ENCODE results near the gene MAML2. TPM values are rescaled to one million over a fixed set of nuclear protein-coding genes. Genes with fewer than 3 reads are reported as not detected.
A peak's percentile ranks its signal among the peaks of the same experiment; 100 is the strongest.

The MAML2 gene
- total and polyA plus RNA-seq, 9 of the 15 experiments (the other 6 are each of a cell fraction or from before 2014, with no cell fraction given): 0.79 to 6.8 (median 4.8) TPM

GRCh38 chr11:96277696-96278038, 65.3 kb downstream of the MAML2 start:
- in situ Hi-C loops (cut with MboI): no loop called here
- no TSS peak for BruUV-seq (replicated peaks)
- H3K9me3 ChIP-seq (replicated peaks; ENCODE audit: control insufficient read depth, insufficient read depth, low read depth, low read length): no peaks in the 10 kb centered on the region
- H3K4me2 ChIP-seq (ENCODE audit: insufficient read depth, low read length): no peak overlapping the region
- H3K79me2 ChIP-seq (ENCODE audit: control insufficient read depth, insufficient read depth, low read length): no peaks in the 10 kb centered on the region; the same call in 2 of the 3 replicates
- H3K4me3 ChIP-seq: no peak overlapping the region
- no peaks in the 10 kb centered on the region for H4K20me1 ChIP-seq (replicated peaks; ENCODE audit: control insufficient read depth, insufficient read depth, low read length)
- ChIA-PET CTCF (ENCODE audit: low intra/inter-chr PET ratio) (no interaction called here), POLR2A (no interaction called here)
- no peaks in the 10 kb centered on the region for H3K27me3 ChIP-seq (ENCODE audit: control insufficient read depth in 2 of 2, insufficient read depth in 2 of 2, low read length in 2 of 2)
- H3K27ac ChIP-seq (ENCODE audit: extremely low read depth, low read depth, low read length): no peak overlapping the region
- H3K9ac ChIP-seq (ENCODE audit: insufficient read depth in 1 of 2, low read depth in 2 of 2, low read length in 2 of 2): no peak overlapping the region
- peak; percentile 97 for TF ChIP-seq ZKSCAN1 (IDR thresholded peaks at IDR 0.05; ENCODE audit: low read depth, low read length)
- TF ChIP-seq ELF1 (tag; IDR thresholded peaks at IDR 0.05): no peak
- no peaks in the 10 kb centered on the region for H3K36me3 ChIP-seq (ENCODE audit: control insufficient read depth, insufficient read depth, low read length)
- ATAC-seq (no peak), DNase-seq (ENCODE audit: extremely low read depth in 1 of 4, low spot score in 3 of 4) (no peak), FAIRE-seq (no peak)
- intact Hi-C loops (cut with micrococcal nuclease): loop anchor here (5.0 kb wide), 1 partner anchor 65 kb away; the partner anchor contains the start of gene MAML2
- H3K9me1 ChIP-seq (ENCODE audit: control insufficient read depth, insufficient read depth, low read length): no peaks in the 10 kb centered on the region
- H3K4me1 ChIP-seq (replicated peaks in 1 of 2; ENCODE audit: control insufficient read depth in 2 of 2, insufficient read depth in 2 of 2, low read length in 2 of 2): peaks cover 4 to 41% of the 10 kb centered on the region in 2 experiments
- H2AFZ ChIP-seq (ENCODE audit: low read depth, low read length): no peak overlapping the region

GRCh38 chr11:96276836-96277235, 66.2 kb downstream of the MAML2 start:
- intact Hi-C loops (cut with micrococcal nuclease) (loop anchor here (5.0 kb wide), 1 partner anchor 65 kb away; the partner anchor contains the start of gene MAML2), in situ Hi-C loops (cut with MboI) (no loop called here)
- H3K36me3 ChIP-seq (ENCODE audit: control insufficient read depth, insufficient read depth, low read length): no peaks in the 10 kb centered on the region; the same call in 2 of the 3 replicates
- H3K4me1 ChIP-seq (replicated peaks in 1 of 2; ENCODE audit: control insufficient read depth in 2 of 2, insufficient read depth in 2 of 2, low read length in 2 of 2): peaks cover 4 to 41% of the 10 kb centered on the region in 2 experiments
- no peak overlapping the region for H2AFZ ChIP-seq (ENCODE audit: low read depth, low read length)
- H3K9me1 ChIP-seq (ENCODE audit: control insufficient read depth, insufficient read depth, low read length): no peaks in the 10 kb centered on the region
- 20% methylated on average over 5 of the region's 5 CpGs for WGBS (ENCODE audit: insufficient coverage, low coverage, missing lambda C conversion rate)
- no peaks in the 10 kb centered on the region for H3K27me3 ChIP-seq (ENCODE audit: control insufficient read depth in 2 of 2, insufficient read depth in 2 of 2, low read length in 2 of 2)
- H3K4me3 ChIP-seq: no peak overlapping the region
- no peaks in the 10 kb centered on the region; the same call in 2 of the 3 replicates for H3K79me2 ChIP-seq (ENCODE audit: control insufficient read depth, insufficient read depth, low read length)
- no peaks in the 10 kb centered on the region for H4K20me1 ChIP-seq (replicated peaks; ENCODE audit: control insufficient read depth, insufficient read depth, low read length)
- FAIRE-seq: no peak
- CTCF ChIA-PET (ENCODE audit: low intra/inter-chr PET ratio): no interaction called here
- no peak for DNase-seq (ENCODE audit: extremely low read depth in 1 of 4, low spot score in 3 of 4)
- H3K9me3 ChIP-seq (replicated peaks; ENCODE audit: control insufficient read depth, insufficient read depth, low read depth, low read length): no peaks in the 10 kb centered on the region
- no peak overlapping the region; the same call in 2 of the 3 replicates for H3K27ac ChIP-seq (ENCODE audit: extremely low read depth, low read depth, low read length)
- no peak overlapping the region for H3K9ac ChIP-seq (ENCODE audit: insufficient read depth in 1 of 2, low read depth in 2 of 2, low read length in 2 of 2)
- no peak for ATAC-seq
- H3K4me2 ChIP-seq (ENCODE audit: insufficient read depth, low read length): no peak overlapping the region
- BruUV-seq (replicated peaks): no TSS peak
- POLR2A ChIA-PET: interaction anchor here (0.9 to 1.5 kb wide), 5 partner anchors 8 to 32 kb away, joined by 3 to 4 read pairs (median 3); no protein-coding TSS in a partner anchor
- no peak for TF ChIP-seq CREM (IDR thresholded peaks at IDR 0.05; ENCODE audit: low read depth)
- TF ChIP-seq ZNF3 (CRISPR knock-in tag; IDR thresholded peaks at IDR 0.05): no peak
- TF ChIP-seq ZNF511 (CRISPR knock-in tag; IDR thresholded peaks at IDR 0.05): no peak
- TF ChIP-seq MBD1 (CRISPR knock-in tag; IDR thresholded peaks at IDR 0.05): no peak
- TF ChIP-seq SAFB (IDR thresholded peaks at IDR 0.05; ENCODE audit: borderline replicate concordance, low read depth, low read length): no peak
- no peak for TF ChIP-seq ZNF431 (CRISPR knock-in tag; IDR thresholded peaks at IDR 0.05)
- peak; percentile 62 for TF ChIP-seq MEIS2 (IDR thresholded peaks at IDR 0.05; ENCODE audit: partially characterized antibody)
- TF ChIP-seq NFE2L1 (tag; IDR thresholded peaks at IDR 0.05; ENCODE audit: borderline replicate concordance, low read depth): no peak
- no peak for TF ChIP-seq FOXA3 (CRISPR knock-in tag; conservative IDR thresholded peaks at IDR 0.05 in 1 of 2, IDR thresholded peaks at IDR 0.05 in 1 of 2)

Data from K562 (cell line).